GM12878 (cell line): Measurements from ENCODE around the gene DAPK2. TPM values are rescaled to one million over a fixed set of nuclear protein-coding genes. Genes with fewer than 3 reads are reported as not detected.

Experiments used
- ATAC-seq: fragments of 200-7000 bp; cut with Tn5 transposase; 3 replicates; pipeline ENCODE4 v1.9.1; 2020; ENCODE audit warnings: mild to moderate bottlenecking, moderate library complexity
- BruUV-seq: library from RNA; stranded (reverse); fragments of 400-500 nt; replicated peaks from 2 replicates; lab custom pipeline; 2021; lab: Mats Ljungman, UMichigan
- CTCF ChIA-PET: fragments of 300-600 bp; sonication (Branson Sonifier 250); formaldehyde crosslinking; extraction: SDS; loops from one replicate; lab custom pipeline; 2021; ENCODE audit warnings: inconsistent platforms; lab: Yijun Ruan, JAX
- POLR2A ChIA-PET: fragments of 350-600 bp; formaldehyde crosslinking; extraction: SDS; loops from one replicate; lab custom pipeline; 2021; ENCODE audit warnings: inconsistent platforms; lab: Charles Lee
- RAD21 ChIA-PET: fragments of 300-600 bp; sonication (Branson Sonifier 250); formaldehyde crosslinking; loops from one replicate; lab custom pipeline; 2023; ENCODE audit warnings: antibody characterized with exemption; ENCODE audit not compliant: unreplicated experiment; lab: Charles Lee
- SMC1A ChIA-PET: fragments of 300-600 bp; sonication (Branson Sonifier 250); formaldehyde crosslinking; loops from one replicate; lab custom pipeline; 2023; ENCODE audit not compliant: unreplicated experiment, uncharacterized antibody; lab: Charles Lee
- DNase-seq: peaks from one replicate; pipeline ENCODE4 v3.0.0-alpha.2; 2011; ENCODE audit warnings: low read depth, low spot score
- FAIRE-seq: peaks from 3 replicates; lab custom pipeline; 2011; peaks lifted over from hg19 to GRCh38; lab: Jason Lieb, UNC
- H2AFZ ChIP-seq: 2 replicates; pipeline ENCODE4 v1.6.0; 2011; ENCODE audit warnings: low read depth, low read length, control low read depth; ENCODE audit not compliant: control insufficient read depth
- H3K27ac ChIP-seq: 2 replicates; pipeline ENCODE4 v1.5.1; 2011; ENCODE audit warnings: control low read depth; ENCODE audit not compliant: control insufficient read depth, insufficient read depth
- H3K27me3 ChIP-seq, 2 experiments: replicated peaks in 1 of 2; 2 replicates each; pipeline versions ENCODE4 v1.6.0 to v1.6.1; 2011; ENCODE audit warnings: low read length in 1 of 2; ENCODE audit not compliant: control insufficient read depth in 2 of 2, insufficient read depth in 2 of 2
- H3K36me3 ChIP-seq, 2 experiments: 2 replicates each; pipeline ENCODE4 v1.5.1; 2011; ENCODE audit warnings: low read length in 1 of 2; ENCODE audit not compliant: control insufficient read depth in 2 of 2, insufficient read depth in 2 of 2
- H3K4me1 ChIP-seq: 2 replicates; pipeline ENCODE4 v1.6.1; 2011; ENCODE audit warnings: mild to moderate bottlenecking, low read length, moderate library complexity, mixed read lengths; ENCODE audit not compliant: control insufficient read depth, insufficient read depth
- H3K4me2 ChIP-seq: 2 replicates; pipeline ENCODE4 v1.6.0; 2011; ENCODE audit warnings: control low read depth; ENCODE audit not compliant: control insufficient read depth, insufficient read depth
- H3K4me3 ChIP-seq: fragments of 200-600 bp; sonication (generic); 2 replicates; pipeline ENCODE4 v1.5.1; 2016
- H3K79me2 ChIP-seq: 2 replicates; pipeline ENCODE4 v1.6.0; 2011; ENCODE audit warnings: low read length; ENCODE audit not compliant: control insufficient read depth, insufficient read depth
- H3K9ac ChIP-seq: 2 replicates; pipeline ENCODE4 v1.8.0; 2011; ENCODE audit warnings: low read length, control low read depth, mixed read lengths; ENCODE audit not compliant: control insufficient read depth, insufficient read depth
- H3K9me3 ChIP-seq: replicated peaks from 3 replicates; pipeline ENCODE4 v1.5.1; 2011; ENCODE audit warnings: mild to moderate bottlenecking, low read length; ENCODE audit not compliant: control insufficient read depth, insufficient read depth
- H4K20me1 ChIP-seq: 2 replicates; pipeline ENCODE4 v1.6.0; 2011; ENCODE audit not compliant: control insufficient read depth, insufficient read depth
- E2F4 ChIP-seq: IDR thresholded peaks from 2 replicates; pipeline ENCODE4 v1.6.1; 2012; ENCODE audit warnings: low read depth, low read length, improper control_type of control experiment
- E2F8 ChIP-seq: fragments of 450-650 bp; IDR thresholded peaks from 2 replicates; pipeline ENCODE4 v1.6.1; 2018; ENCODE audit warnings: mild to moderate bottlenecking, low read depth, moderate library complexity; ENCODE audit not compliant: partially characterized antibody
- ETV6 ChIP-seq, 2 experiments: fragments of 450-650 bp in 1 of 2; IDR thresholded peaks in 1 of 2; conservative IDR thresholded peaks in 1 of 2; 2 replicates each; pipeline ENCODE4 v1.6.1; 2014; ENCODE audit warnings: antibody characterized with exemption in 1 of 2, borderline replicate concordance in 1 of 2, low read depth in 1 of 2, mild to moderate bottlenecking in 1 of 2, moderate library complexity in 1 of 2
- HDGF ChIP-seq: fragments of 450-650 bp; IDR thresholded peaks from 2 replicates; pipeline ENCODE4 v1.6.1; 2016; ENCODE audit warnings: antibody characterized with exemption
- KLF5 ChIP-seq: fragments of 450-650 bp; IDR thresholded peaks from 2 replicates; pipeline ENCODE4 v1.6.1; 2014; ENCODE audit warnings: mild to moderate bottlenecking; ENCODE audit not compliant: partially characterized antibody
- SP1 ChIP-seq: IDR thresholded peaks from one replicate; pipeline ENCODE4 v1.6.1; 2011; ENCODE audit warnings: low read depth, low read length
- ZBTB11 ChIP-seq: fragments of 450-650 bp; formaldehyde crosslinking; IDR thresholded peaks from 2 replicates; pipeline ENCODE4 v1.5.0; 2022; ENCODE audit warnings: mild to moderate bottlenecking, missing genetic modification characterization
- ZNF687 ChIP-seq: fragments of 450-650 bp; IDR thresholded peaks from 2 replicates; pipeline ENCODE4 v1.6.1; 2017; ENCODE audit warnings: mild to moderate bottlenecking, moderate library complexity
- WGBS: methylation state at CpG from one replicate; pipeline ENCODE4 v1.1.6; 2016; ENCODE audit warnings: low lambda C conversion rate; ENCODE audit not compliant: insufficient replicate concordance, insufficient coverage; ENCODE audit errors: missing lambda C conversion rate; 5-methylcytosine and 5-hydroxymethylcytosine counted together
- in situ Hi-C: fragments of 300-500 bp; cut with MboI; formaldehyde crosslinking; loops from 9 replicates; pipeline ENCODE4 v1.14.3; 2018; ENCODE audit warnings: mixed read lengths
- intact Hi-C: fragments of 100-400 bp; cut with micrococcal nuclease; formaldehyde crosslinking; loops from one replicate; pipeline ENCODE4 v1.14.2; 2022; ENCODE audit not compliant: unreplicated experiment
- polyA plus RNA-seq, 11 experiments: library from polyadenylated mRNA; depleted of rRNA in 4 of 11; unstranded in 6 of 11; stranded (reverse) in 5 of 11; fragments of >200 nt; fragmentation: Nextera tagmentation in 4 of 11; fragmentation: Illumina TruSeq in 1 of 11; extraction: Ambion mirVana in 4 of 11; extraction: Trizol in 1 of 11; gene quantifications; 1 replicate in 1 of 11; 2 replicates in 10 of 11; pipeline versions ENCODE4 v1.2.1 to v1.2.3, GENCODE V29; 2011 to 2016; ENCODE audit warnings: inconsistent platforms in 2 of 11, missing spikeins in 2 of 11, low read depth in 1 of 11
- total RNA-seq, 4 experiments: library from RNA; depleted of rRNA in 3 of 4; stranded (reverse); fragments of >200 nt in 3 of 4; fragmentation: Illumina TruSeq in 1 of 4; extraction: Trizol in 1 of 4; gene quantifications; 2 replicates each; pipeline versions ENCODE4 v1.2.1 to v1.2.3, GENCODE V29; 2013 to 2021

The DAPK2 gene
- total and polyA plus RNA-seq, 10 of the 15 experiments (the other 5 are each of a cell fraction or from before 2014, with no cell fraction given): 0.69 to 8.4 (median 4.1) TPM

- TF ChIP-seq ZNF687 (no peak), E2F4 (no peak)
These were observed 95.3 kb downstream of the DAPK2 start (continued) for GRCh38 chr15:63950911-63951481.

GRCh38 chr15:63948971-63949370 is 97.3 kb downstream of the DAPK2 start:
- Histone ChIP-seq H3K27me3 (no peaks in the 10 kb centered on the region), H3K4me3 (no peak overlapping the region), H4K20me1 (no peaks in the 10 kb centered on the region), H3K27ac (no peak overlapping the region; the same call in 1 of the 2 replicates), H3K9ac (no peak overlapping the region), H3K36me3 (no peaks in the 10 kb centered on the region), H3K4me2 (no peak overlapping the region), H3K4me1 (no peaks in the 10 kb centered on the region; the same call in 1 of the 2 replicates), H2AFZ (no peak overlapping the region), H3K9me3 (no peaks in the 10 kb centered on the region; the same call in 2 of the 3 replicates), H3K79me2 (no peaks in the 10 kb centered on the region)
- intact Hi-C loops: no loop called here
- ChIA-PET RAD21 (interaction anchor here (1.2 kb wide), 1 partner anchor 38 kb away, joined by 3 read pairs; no protein-coding TSS in a partner anchor), CTCF (interaction anchor here (0.8 to 2.9 kb wide), 5 partner anchors 10 to 339 kb away, joined by 3 to 8 read pairs (median 3); no protein-coding TSS in a partner anchor), SMC1A (interaction anchor here (0.8 to 5.6 kb wide), 3 partner anchors 22 to 196 kb away, joined by 3 to 39 read pairs (median 9); no protein-coding TSS in a partner anchor), POLR2A (no interaction called here)
- ATAC-seq (no peak), DNase-seq (no peak), FAIRE-seq (no peak)
- no TSS peak for BruUV-seq
- 96% methylated on average over 2 of the region's 2 CpGs for WGBS
- in situ Hi-C loops: no loop called here
- TF ChIP-seq ETV6 (conservative IDR thresholded peaks at IDR 0.05 in 1 of 2, IDR thresholded peaks at IDR 0.05 in 1 of 2; ENCODE audit: borderline replicate concordance in 1 of 2, low read depth in 1 of 2): no peak
- no peak for TF ChIP-seq KLF5
- TF ChIP-seq ZBTB11: no peak
- no peak for TF ChIP-seq HDGF
- TF ChIP-seq E2F8: no peak
- TF ChIP-seq SP1: no peak
